IgD-negative memory B cell (primary cell): ENCODE results near the gene CLPTM1L. TPM values are rescaled to one million over a fixed set of nuclear protein-coding genes. Genes with fewer than 3 reads are reported as not detected.
A peak's percentile ranks its signal among the peaks of the same experiment; 100 is the strongest.
"Not testable (repeated sequence)": the region's sequence is repeated elsewhere in the genome, so short reads cannot be mapped to it uniquely, and the experiment has no call there.

Experiments
- H3K27ac Mint-ChIP-seq, 3 donors: one replicate each; pipeline ENCODE4 v1.8.0; 2020 to 2022; ENCODE audit warnings: mild to moderate bottlenecking in 3 of 3, mixed read lengths in 3 of 3, moderate library complexity in 1 of 3
- H3K27me3 Mint-ChIP-seq: one replicate; pipeline ENCODE4 v1.8.0; 2021; ENCODE audit warnings: mixed read lengths
- H3K36me3 Mint-ChIP-seq: one replicate; pipeline ENCODE4 v1.8.0; 2020; ENCODE audit warnings: mild to moderate bottlenecking, mixed read lengths
- H3K4me1 Mint-ChIP-seq, 3 donors: one replicate each; pipeline ENCODE4 v1.8.0; 2020 to 2022; ENCODE audit warnings: mixed read lengths in 3 of 3, mild to moderate bottlenecking in 1 of 3
- H3K4me3 Mint-ChIP-seq, 4 donors: one replicate each; pipeline ENCODE4 v1.8.0; 2020 to 2022; ENCODE audit warnings: mild to moderate bottlenecking in 4 of 4, mixed read lengths in 4 of 4, moderate library complexity in 3 of 4
- H3K9me3 Mint-ChIP-seq, 3 donors: one replicate each; pipeline ENCODE4 v1.8.0; 2020 to 2021; ENCODE audit warnings: mixed read lengths in 3 of 3, mild to moderate bottlenecking in 1 of 3
- polyA plus RNA-seq: library from polyadenylated mRNA; unstranded; fragments of 300-500 nt; fragmentation: Illumina TruSeq; gene quantifications from one replicate; pipeline ENCODE4 v1.2.3, GENCODE V29; 2021

CLPTM1L gene
- polyA plus RNA-seq, 1 donor from 2014 or later: 25.7 TPM

- no peak overlapping the region for H3K27ac Mint-ChIP-seq
- H3K4me1 Mint-ChIP-seq: peaks cover 5 to 11% (median 5%) of the 10 kb centered on the region in 3 donors
- no peak overlapping the region for H3K4me3 Mint-ChIP-seq
- no peaks in the 10 kb centered on the region for H3K36me3 Mint-ChIP-seq
- peaks cover 0 to 3% (median 0%) of the 10 kb centered on the region in 3 donors for H3K9me3 Mint-ChIP-seq
- peaks cover 15% of the 10 kb centered on the region for H3K27me3 Mint-ChIP-seq
Measured at GRCh38 chr5:1298067-1298551, 46.8 kb downstream of the CLPTM1L start.

DNA sequence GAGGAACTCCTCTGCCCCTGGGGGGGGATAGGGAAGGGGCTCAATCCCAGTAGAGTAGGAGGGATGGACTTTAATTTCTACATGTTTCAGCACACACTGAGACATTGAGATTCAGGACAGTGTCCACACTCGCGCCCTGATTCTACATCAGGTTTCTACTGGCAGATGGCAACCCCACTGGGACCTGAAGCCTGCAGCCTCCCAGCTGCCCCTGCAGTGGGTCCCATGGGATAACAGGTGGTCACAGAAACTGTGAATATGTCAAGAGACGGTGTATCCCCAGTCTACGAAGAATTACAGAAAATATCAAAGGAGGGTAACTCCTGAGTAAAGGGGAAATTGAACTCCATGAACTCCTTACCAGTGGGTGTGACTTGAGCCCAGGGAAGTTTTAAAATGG, 47.7 kb downstream of the CLPTM1L start:
- Mint-ChIP-seq H3K27me3 (peaks cover 21% of the 10 kb centered on the region), H3K36me3 (no peaks in the 10 kb centered on the region), H3K9me3 (peaks cover 0 to 1% (median 0%) of the 10 kb centered on the region in 3 donors), H3K27ac (no peak overlapping the region), H3K4me3 (peak overlapping the region in 1 of 4 donors; percentile 53), H3K4me1 (peaks cover 5 to 11% (median 5%) of the 10 kb centered on the region in 3 donors)

- Mint-ChIP-seq H3K27me3 (peaks cover 26% of the 10 kb centered on the region), H3K9me3 (no peaks in the 10 kb centered on the region), H3K36me3 (no peaks in the 10 kb centered on the region), H3K27ac (no peak overlapping the region), H3K4me3 (peak overlapping the region in 2 of 4 donors; percentile 17 to 63), H3K4me1 (peaks cover 5 to 13% (median 5%) of the 10 kb centered on the region in 3 donors)
Measured at GRCh38 chr5:1295650-1296037, 49.3 kb downstream of the CLPTM1L start.

GRCh38 chr5:1294835-1295649, 49.9 kb downstream of the CLPTM1L start, which contains the start of gene TERT:
TSS of gene TERT (minus strand) at chr5:1295068. CDS start at chr5:1294989, 79 bp downstream.
- Mint-ChIP-seq H3K9me3 (no peaks in the 10 kb centered on the region), H3K36me3 (no peaks in the 10 kb centered on the region), H3K4me1 (peaks cover 5 to 13% (median 5%) of the 10 kb centered on the region in 3 donors), H3K4me3 (peak within 1 kb of the TSS in 2 of 4 donors; percentile 17 to 63), H3K27me3 (peaks cover 26% of the 10 kb centered on the region), H3K27ac (no peak within 1 kb of the TSS)

DNA sequence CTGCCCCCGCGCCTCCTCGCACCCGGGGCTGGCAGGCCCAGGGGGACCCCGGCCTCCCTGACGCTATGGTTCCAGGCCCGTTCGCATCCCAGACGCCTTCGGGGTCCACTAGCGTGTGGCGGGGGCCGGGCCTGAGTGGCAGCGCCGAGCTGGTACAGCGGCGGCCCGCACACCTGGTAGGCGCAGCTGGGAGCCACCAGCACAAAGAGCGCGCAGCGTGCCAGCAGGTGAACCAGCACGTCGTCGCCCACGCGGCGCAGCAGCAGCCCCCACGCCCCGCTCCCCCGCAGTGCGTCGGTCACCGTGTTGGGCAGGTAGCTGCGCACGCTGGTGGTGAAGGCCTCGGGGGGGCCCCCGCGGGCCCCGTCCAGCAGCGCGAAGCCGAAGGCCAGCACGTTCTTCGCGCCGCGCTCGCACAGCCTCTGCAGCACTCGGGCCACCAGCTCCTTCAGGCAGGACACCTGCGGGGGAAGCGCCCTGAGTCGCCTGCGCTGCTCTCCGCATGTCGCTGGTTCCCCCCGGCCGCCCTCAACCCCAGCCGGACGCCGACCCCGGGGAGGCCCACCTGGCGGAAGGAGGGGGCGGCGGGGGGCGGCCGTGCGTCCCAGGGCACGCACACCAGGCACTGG, 50.6 kb downstream of the CLPTM1L start:
- no peak overlapping the region for H3K27ac Mint-ChIP-seq
- H3K4me3 Mint-ChIP-seq: no peak overlapping the region
- H3K36me3 Mint-ChIP-seq: no peaks in the 10 kb centered on the region
- H3K4me1 Mint-ChIP-seq: peaks cover 5 to 11% (median 5%) of the 10 kb centered on the region in 3 donors
- no peaks in the 10 kb centered on the region for H3K9me3 Mint-ChIP-seq
- H3K27me3 Mint-ChIP-seq: peaks cover 26% of the 10 kb centered on the region

DNA sequence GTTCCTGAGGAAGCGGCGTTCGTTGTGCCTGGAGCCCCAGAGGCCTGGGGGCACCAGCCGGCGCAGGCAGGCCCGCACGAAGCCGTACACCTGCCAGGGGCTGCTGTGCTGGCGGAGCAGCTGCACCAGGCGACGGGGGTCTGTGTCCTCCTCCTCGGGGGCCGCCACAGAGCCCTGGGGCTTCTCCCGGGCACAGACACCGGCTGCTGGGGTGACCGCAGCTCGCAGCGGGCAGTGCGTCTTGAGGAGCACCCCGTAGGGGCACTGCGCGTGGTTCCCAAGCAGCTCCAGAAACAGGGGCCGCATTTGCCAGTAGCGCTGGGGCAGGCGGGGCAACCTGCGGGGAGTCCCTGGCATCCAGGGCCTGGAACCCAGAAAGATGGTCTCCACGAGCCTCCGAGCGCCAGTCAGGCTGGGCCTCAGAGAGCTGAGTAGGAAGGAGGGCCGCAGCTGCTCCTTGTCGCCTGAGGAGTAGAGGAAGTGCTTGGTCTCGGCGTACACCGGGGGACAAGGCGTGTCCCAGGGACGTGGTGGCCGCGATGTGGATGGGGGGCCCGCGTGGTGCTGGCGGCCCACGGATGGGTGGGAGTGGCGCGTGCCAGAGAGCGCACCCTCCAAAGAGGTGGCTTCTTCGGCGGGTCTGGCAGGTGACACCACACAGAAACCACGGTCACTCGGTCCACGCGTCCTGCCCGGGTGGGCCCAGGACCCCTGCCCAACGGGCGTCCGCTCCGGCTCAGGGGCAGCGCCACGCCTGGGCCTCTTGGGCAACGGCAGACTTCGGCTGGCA, 51.3 kb downstream of the CLPTM1L start:
- Mint-ChIP-seq H3K9me3 (no peaks in the 10 kb centered on the region), H3K27ac (no peak overlapping the region), H3K4me3 (peak overlapping the region in 2 of 4 donors; percentile 27 to 48), H3K4me1 (peaks cover 5 to 11% (median 5%) of the 10 kb centered on the region in 3 donors), H3K36me3 (no peaks in the 10 kb centered on the region), H3K27me3 (peaks cover 20% of the 10 kb centered on the region)

DNA sequence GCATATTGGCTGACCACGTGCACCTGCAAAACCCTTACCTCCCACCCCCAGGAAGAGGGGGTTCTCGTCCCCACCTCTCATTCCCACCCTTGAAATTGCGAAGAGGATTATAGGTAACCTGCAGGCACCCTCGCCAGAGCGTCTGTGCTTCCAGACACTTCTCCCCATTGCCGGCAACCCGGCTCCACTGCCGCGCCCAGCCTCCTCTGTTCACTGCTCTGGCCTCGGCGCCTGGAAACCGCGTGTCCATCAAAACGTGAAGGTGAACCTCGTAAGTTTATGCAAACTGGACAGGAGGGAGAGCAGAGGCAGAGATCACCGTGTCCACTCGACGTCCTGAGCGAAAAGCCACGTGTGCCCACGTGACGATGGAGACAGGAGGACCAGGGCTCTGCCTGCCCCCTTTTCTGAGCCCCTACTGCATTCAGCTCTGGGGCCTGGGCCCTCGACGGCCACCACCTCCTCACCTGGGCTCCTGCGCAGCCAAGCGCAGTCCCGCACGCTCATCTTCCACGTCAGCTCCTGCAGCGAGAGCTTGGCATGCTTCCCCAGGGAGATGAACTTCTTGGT, 52.0 kb downstream of the CLPTM1L start:
- Mint-ChIP-seq H3K27me3 (peaks cover 25% of the 10 kb centered on the region), H3K27ac (no peak overlapping the region), H3K4me1 (peaks cover 5 to 11% (median 5%) of the 10 kb centered on the region in 3 donors), H3K4me3 (no peak overlapping the region), H3K9me3 (peaks cover 0 to 4% (median 2%) of the 10 kb centered on the region in 3 donors), H3K36me3 (no peaks in the 10 kb centered on the region)

DNA sequence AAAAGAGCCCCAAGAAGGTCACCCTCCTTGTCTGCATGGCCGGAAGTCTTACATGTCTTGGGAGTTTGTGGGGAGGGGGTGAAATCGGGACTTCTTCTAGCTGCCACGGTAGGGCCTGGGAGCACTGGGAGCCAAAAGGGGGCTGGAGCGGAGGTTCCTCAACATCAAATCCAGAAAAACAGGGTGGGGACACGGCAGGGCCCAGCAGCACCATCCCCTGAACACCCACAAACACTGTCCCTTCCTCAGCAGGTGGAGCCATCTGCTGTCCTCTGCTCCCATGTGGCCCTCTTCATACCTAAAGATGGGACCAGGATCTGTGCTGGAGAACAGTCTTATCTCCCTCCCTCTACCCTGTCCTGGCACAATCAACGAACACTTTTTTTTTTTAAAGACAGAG, 52.8 kb downstream of the CLPTM1L start:
- Mint-ChIP-seq H3K4me3 (no peak overlapping the region), H3K27ac (no peak overlapping the region), H3K36me3 (no peaks in the 10 kb centered on the region), H3K27me3 (peaks cover 23% of the 10 kb centered on the region), H3K4me1 (peaks cover 2 to 8% (median 5%) of the 10 kb centered on the region in 3 donors), H3K9me3 (peaks cover 0 to 5% (median 2%) of the 10 kb centered on the region in 3 donors)

- no peak overlapping the region for H3K27ac Mint-ChIP-seq
- H3K4me3 Mint-ChIP-seq: peak overlapping the region in 1 of 4 donors; percentile 73
- H3K4me1 Mint-ChIP-seq: peaks cover 0 to 6% (median 5%) of the 10 kb centered on the region in 3 donors
Measured at GRCh38 chr5:1291611-1292080, 53.3 kb downstream of the CLPTM1L start.

GRCh38 chr5:1290956-1291355, 53.9 kb downstream of the CLPTM1L start:
- H3K27me3 Mint-ChIP-seq: peaks cover 20% of the 10 kb centered on the region
- H3K27ac Mint-ChIP-seq, H3K4me3 Mint-ChIP-seq, H3K36me3 Mint-ChIP-seq, H3K9me3 Mint-ChIP-seq, H3K4me1 Mint-ChIP-seq: not testable (repeated sequence)

More at GRCh38 chr5:1291611-1292080, 53.3 kb downstream of the CLPTM1L start:
- H3K36me3 Mint-ChIP-seq: no peaks in the 10 kb centered on the region
- H3K27me3 Mint-ChIP-seq: peaks cover 23% of the 10 kb centered on the region
- peaks cover 0 to 5% (median 2%) of the 10 kb centered on the region in 3 donors for H3K9me3 Mint-ChIP-seq

- H3K27ac Mint-ChIP-seq, H3K4me1 Mint-ChIP-seq, H3K36me3 Mint-ChIP-seq, H3K9me3 Mint-ChIP-seq, H3K4me3 Mint-ChIP-seq: not testable (repeated sequence)
- H3K27me3 Mint-ChIP-seq: peaks cover 19% of the 10 kb centered on the region
Measured at GRCh38 chr5:1289559-1289958, 55.3 kb downstream of the CLPTM1L start.

DNA sequence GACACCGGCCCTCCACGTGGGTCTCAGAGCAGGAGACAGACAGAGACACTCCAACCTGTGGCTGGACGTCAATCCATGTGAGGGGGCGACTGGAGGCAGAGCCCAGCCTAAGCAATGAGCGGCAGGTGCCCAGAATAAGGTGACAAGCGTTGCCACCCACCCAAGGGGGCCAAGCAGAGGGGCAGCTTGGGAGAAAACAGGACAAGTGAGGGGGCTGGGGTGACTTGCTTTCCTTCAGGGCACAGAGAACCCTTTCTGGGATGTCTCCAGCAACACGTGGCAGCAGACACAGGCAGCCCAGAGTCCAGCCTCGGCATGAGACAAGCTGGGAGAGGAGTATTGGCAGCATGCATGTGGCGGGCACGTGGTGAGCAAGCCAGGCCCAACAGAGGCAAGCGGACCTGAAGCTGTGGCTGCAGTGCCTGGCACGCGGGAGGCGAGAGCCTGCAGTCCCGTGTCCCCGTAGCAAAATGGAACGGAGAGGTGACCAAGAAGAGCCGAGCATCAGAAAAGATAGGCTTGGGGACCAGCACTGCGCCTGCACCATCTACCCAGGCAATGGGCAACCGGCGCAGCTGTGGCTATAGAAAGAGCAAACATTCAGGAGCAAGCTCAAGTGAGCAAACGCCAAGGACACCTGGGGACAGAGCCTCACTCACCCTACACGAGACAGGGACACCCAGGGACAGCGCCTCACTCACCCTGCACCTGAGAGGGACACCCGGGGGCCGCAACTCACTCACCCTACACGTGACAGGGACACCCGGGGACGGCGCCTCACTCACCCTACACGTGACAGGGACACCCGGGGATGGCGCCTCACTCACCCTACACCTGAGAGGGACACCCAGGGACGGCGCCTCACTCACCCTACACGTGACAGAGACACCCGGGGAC, 56.2 kb downstream of the CLPTM1L start:
- Mint-ChIP-seq H3K27me3 (peaks cover 19% of the 10 kb centered on the region), H3K4me3 (no peak overlapping the region), H3K9me3 (peaks cover 0 to 5% (median 2%) of the 10 kb centered on the region in 3 donors), H3K27ac (no peak overlapping the region), H3K4me1 (peaks cover 0 to 2% (median 0%) of the 10 kb centered on the region in 3 donors), H3K36me3 (no peaks in the 10 kb centered on the region)

DNA sequence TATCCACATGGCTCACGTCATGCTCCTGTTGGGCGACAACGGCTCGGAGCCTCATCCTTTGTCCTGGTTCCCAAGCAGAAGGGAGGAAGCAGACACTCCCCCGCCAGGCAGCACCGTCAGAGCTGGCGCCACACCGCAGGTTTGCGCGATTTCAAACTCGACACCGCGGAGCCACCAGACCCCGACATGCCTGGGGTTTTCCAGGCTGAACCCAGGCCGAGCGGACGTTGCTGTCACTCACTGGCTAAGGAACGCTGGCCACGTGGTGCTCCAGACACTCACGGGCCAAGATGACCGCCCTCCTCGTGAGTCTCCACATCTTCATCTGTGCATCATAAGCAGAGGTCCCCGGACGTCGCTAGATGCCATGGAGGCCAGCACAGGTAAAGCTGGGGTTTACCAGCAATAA, 59.0 kb downstream of the CLPTM1L start:
- no peak overlapping the region for H3K4me3 Mint-ChIP-seq
- H3K27me3 Mint-ChIP-seq: peaks cover 6% of the 10 kb centered on the region
- no peaks in the 10 kb centered on the region for H3K4me1 Mint-ChIP-seq
- no peaks in the 10 kb centered on the region for H3K36me3 Mint-ChIP-seq
- peaks cover 0 to 5% (median 2%) of the 10 kb centered on the region in 3 donors for H3K9me3 Mint-ChIP-seq
- no peak overlapping the region for H3K27ac Mint-ChIP-seq
